Upper lobe of right lung (tissue), 1 donor: ENCODE data around the gene ZNF592. TPM values are rescaled to one million over a fixed set of nuclear protein-coding genes. Genes with fewer than 3 reads are reported as not detected.
A peak's percentile ranks its signal among the peaks of the same experiment; 100 is the strongest.

Source experiments
- ATAC-seq: fragments of 200-7000 bp; cut with Tn5 transposase; one replicate; pipeline ENCODE4 v1.9.1; 2020; ENCODE audit warnings: mild to moderate bottlenecking, moderate library complexity
- DNase-seq: peaks from one replicate; pipeline ENCODE4 v3.0.0-alpha.2; 2020
- H3K27ac ChIP-seq: fragments of 200-600 bp; one replicate; pipeline ENCODE4 v1.8.0; 2022
- H3K27me3 ChIP-seq: fragments of 200-600 bp; one replicate; pipeline ENCODE4 v1.8.0; 2022; ENCODE audit warnings: mild to moderate bottlenecking
- H3K36me3 ChIP-seq: fragments of 200-600 bp; one replicate; pipeline ENCODE4 v1.8.0; 2022
- H3K4me1 ChIP-seq: fragments of 200-600 bp; one replicate; pipeline ENCODE4 v1.8.0; 2022
- H3K4me3 ChIP-seq: fragments of 200-600 bp; one replicate; pipeline ENCODE4 v1.8.0; 2022; ENCODE audit warnings: mild to moderate bottlenecking
- H3K9me3 ChIP-seq: fragments of 200-600 bp; one replicate; pipeline ENCODE4 v1.8.0; 2022
- intact Hi-C: fragments of 100-400 bp; cut with DNase I; formaldehyde crosslinking; loops from one replicate; pipeline ENCODE4 v1.11.0; 2022
- total RNA-seq: library from RNA; stranded (reverse); fragmentation: NEBNext Ultra II Directional; extraction: Animal tissue kit (Norgen Biotek cat#: 25700); gene quantifications from one replicate; pipeline ENCODE4 v1.2.1, GENCODE V29; 2021
- TF ChIP-seq, protein P1 (sequence below): fragments of 200-600 bp; IDR thresholded peaks from one replicate; pipeline ENCODE4 v1.8.0; 2022; ENCODE audit warnings: antibody characterized with exemption
- donor health status: DM: no; HTN: yes; CAD: no; lungs with severe emphysema.

The ZNF592 gene
- total RNA-seq, 1 donor from 2014 or later: 33.3 TPM

DNA sequence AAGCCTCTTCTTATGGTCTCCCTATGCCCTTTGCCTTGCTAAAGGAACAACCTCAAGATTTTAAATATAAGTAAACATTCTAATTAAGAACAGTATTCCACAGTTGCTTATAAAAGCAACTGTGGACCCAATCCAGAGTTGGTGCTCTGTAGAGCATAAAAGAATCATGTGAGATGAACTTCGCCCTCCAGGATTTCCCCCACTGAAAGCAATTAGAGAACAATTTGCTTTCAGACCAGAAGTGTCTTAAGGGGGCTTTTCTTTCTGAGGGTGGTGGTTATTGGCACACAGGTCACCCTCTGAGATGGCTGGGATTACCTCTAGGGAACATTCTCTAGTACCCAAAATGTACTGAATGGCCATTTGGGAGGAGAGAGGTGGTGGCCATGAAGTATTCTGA lies 10.6 kb downstream of the ZNF592 start:
- DNase-seq: no peak
- TF ChIP-seq, protein P1, sequence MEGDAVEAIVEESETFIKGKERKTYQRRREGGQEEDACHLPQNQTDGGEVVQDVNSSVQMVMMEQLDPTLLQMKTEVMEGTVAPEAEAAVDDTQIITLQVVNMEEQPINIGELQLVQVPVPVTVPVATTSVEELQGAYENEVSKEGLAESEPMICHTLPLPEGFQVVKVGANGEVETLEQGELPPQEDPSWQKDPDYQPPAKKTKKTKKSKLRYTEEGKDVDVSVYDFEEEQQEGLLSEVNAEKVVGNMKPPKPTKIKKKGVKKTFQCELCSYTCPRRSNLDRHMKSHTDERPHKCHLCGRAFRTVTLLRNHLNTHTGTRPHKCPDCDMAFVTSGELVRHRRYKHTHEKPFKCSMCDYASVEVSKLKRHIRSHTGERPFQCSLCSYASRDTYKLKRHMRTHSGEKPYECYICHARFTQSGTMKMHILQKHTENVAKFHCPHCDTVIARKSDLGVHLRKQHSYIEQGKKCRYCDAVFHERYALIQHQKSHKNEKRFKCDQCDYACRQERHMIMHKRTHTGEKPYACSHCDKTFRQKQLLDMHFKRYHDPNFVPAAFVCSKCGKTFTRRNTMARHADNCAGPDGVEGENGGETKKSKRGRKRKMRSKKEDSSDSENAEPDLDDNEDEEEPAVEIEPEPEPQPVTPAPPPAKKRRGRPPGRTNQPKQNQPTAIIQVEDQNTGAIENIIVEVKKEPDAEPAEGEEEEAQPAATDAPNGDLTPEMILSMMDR: no peak
- no peak overlapping the region for H3K4me3 ChIP-seq
- no peaks in the 10 kb centered on the region for H3K27me3 ChIP-seq
- intact Hi-C loops: no loop called here
- peaks cover 49% of the 10 kb centered on the region for H3K4me1 ChIP-seq
- ATAC-seq: no peak
- no peaks in the 10 kb centered on the region for H3K9me3 ChIP-seq
- H3K36me3 ChIP-seq: no peaks in the 10 kb centered on the region
- H3K27ac ChIP-seq: no peak overlapping the region

DNA sequence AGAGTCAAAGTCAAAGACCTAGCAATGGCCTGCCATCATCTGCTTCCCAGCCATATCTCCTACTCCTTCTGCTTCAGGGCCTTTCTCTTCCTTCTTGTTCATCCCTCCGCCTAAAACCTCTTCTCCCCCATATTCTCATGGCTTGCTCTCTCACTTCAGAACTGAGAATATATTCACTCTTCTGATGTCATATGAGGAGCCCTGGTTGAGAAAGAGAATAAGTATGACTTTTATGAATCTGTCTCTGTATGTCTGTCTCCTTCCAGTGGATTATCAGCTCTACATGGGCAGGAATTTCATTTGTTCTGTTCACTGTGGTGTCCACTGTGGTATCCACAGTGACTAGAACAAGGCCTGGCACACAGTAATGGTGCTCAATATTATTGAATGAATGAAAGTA lies 11.8 kb downstream of the ZNF592 start:
- H3K36me3 ChIP-seq: no peaks in the 10 kb centered on the region
- TF ChIP-seq, protein P1: no peak
- no peak for DNase-seq
- no peaks in the 10 kb centered on the region for H3K9me3 ChIP-seq
- H3K4me1 ChIP-seq: peaks cover 44% of the 10 kb centered on the region
- H3K4me3 ChIP-seq: no peak overlapping the region
- H3K27ac ChIP-seq: no peak overlapping the region
- intact Hi-C loops: no loop called here
- no peaks in the 10 kb centered on the region for H3K27me3 ChIP-seq
- ATAC-seq: no peak

DNA sequence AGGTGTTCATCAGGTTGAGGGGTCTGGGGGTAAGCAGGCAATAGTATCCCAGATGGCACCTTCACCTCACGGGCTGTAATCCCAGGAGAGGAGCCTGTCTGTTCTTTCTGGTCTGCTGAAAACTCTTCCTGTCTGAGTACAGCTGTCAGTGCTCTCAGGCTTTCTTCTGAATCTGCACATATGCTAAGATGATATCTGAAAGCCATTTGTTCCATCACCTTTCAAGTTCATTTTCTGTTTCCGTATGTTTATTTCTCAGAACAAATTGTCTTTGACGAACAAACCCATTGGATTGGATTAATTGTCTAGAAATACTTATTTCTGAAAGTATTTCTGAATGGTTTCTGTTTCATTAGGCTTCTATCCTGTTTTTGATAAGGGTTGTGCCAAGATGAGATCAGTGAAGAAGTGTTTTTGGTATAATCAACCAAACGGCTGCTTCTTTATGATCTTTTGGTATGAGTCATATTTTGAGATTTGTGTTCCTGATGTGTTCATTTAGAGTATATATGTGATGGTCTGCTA lies 13.3 kb downstream of the ZNF592 start:
- TF ChIP-seq, protein P1: no peak
- ATAC-seq: no peak
- H3K27me3 ChIP-seq: no peaks in the 10 kb centered on the region
- intact Hi-C loops: no loop called here
- H3K9me3 ChIP-seq: no peaks in the 10 kb centered on the region
- H3K36me3 ChIP-seq: peaks cover 6% of the 10 kb centered on the region
- no peak overlapping the region for H3K27ac ChIP-seq
- H3K4me3 ChIP-seq: no peak overlapping the region
- no peak for DNase-seq
- peaks cover 38% of the 10 kb centered on the region for H3K4me1 ChIP-seq

DNA sequence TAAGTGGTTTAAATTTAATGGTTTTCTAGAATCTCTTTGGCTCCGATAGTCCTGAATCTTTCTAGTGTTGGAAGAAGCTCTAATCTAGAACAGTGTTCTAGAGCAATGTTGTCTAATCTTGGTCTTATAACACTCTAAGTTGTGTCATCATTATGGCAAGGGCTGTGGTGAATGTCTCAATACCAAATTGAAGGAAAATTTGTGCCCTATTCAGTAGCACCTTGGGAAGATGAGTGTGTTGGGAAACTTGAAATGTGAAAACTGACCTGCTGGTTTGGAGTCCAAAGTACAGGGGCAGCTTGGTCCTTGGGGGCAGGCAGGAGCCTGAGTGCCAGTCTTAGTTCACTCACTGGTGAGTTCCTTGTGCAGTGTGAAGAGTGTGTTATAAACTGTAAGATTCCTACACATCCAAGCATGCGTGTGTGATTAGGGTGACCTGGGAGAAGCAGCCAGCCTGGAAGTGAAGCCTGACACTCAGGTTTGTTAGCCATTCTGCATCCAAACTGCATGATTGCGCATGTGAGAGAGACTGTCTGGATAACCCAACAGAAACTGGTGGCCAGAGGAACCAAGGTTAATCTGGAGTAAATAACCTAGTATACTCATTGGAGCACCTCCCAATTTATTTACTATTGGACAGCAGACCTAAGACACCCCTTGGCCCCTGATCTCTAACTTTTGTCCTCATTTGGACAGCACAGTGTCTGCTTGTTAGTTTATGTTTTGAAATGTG lies 14.6 kb downstream of the ZNF592 start:
- peaks cover 38% of the 10 kb centered on the region for H3K4me1 ChIP-seq
- H3K27ac ChIP-seq: no peak overlapping the region
- peak; percentile 10 for ATAC-seq

DNA sequence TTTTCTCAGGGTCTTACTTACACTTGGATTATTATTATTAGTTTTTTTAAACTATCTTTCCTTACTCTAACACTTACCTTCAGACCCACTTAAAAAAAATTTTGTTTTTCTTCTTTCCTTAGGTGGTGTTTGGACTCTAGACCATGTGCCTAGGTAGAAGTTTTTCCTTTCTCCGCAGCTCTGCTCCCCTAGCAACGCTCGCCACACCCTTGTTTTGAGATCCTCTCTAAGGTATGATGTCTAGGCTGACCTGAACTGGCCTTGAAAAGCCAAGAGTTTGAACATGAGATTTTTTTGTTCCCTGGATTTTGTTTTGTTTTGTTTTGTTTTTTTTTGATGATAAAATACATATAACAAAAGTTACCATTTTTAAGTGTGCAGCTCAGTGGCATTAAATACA lies 16.2 kb downstream of the ZNF592 start:
- intact Hi-C loops: no loop called here
- no peak overlapping the region for H3K27ac ChIP-seq
- ATAC-seq: no peak
- TF ChIP-seq, protein P1: no peak
- H3K9me3 ChIP-seq: no peaks in the 10 kb centered on the region
- peaks cover 23% of the 10 kb centered on the region for H3K36me3 ChIP-seq
- H3K27me3 ChIP-seq: no peaks in the 10 kb centered on the region
- H3K4me3 ChIP-seq: no peak overlapping the region
- peaks cover 30% of the 10 kb centered on the region for H3K4me1 ChIP-seq
- no peak for DNase-seq

More for the DNA sequence above, 14.6 kb downstream of the ZNF592 start:
- no peak for DNase-seq
- TF ChIP-seq, protein P1: no peak
- H3K9me3 ChIP-seq: no peaks in the 10 kb centered on the region
- H3K36me3 ChIP-seq: peaks cover 8% of the 10 kb centered on the region
- H3K27me3 ChIP-seq: no peaks in the 10 kb centered on the region
- H3K4me3 ChIP-seq: no peak overlapping the region
- intact Hi-C loops: no loop called here
